LHCN-M2 (cell line): ENCODE results near the gene DNAH10. TPM values are rescaled to one million over a fixed set of nuclear protein-coding genes. Genes with fewer than 3 reads are reported as not detected.

Experiments used
- DNase-seq: peaks from one replicate; pipeline ENCODE4 v3.0.0-alpha.2; 2012; ENCODE audit warnings: low read depth
- polyA plus RNA-seq: library from polyadenylated mRNA; unstranded; fragments of >200 nt; gene quantifications from one replicate; pipeline ENCODE4 v1.2.1, GENCODE V29; 2012; ENCODE audit warnings: missing spikeins
- total RNA-seq: library from RNA; depleted of rRNA; stranded (reverse); fragments of >200 nt; gene quantifications from 2 replicates; pipeline ENCODE4 v1.2.3, GENCODE V29; 2014; rRNA removed

The DNAH10 gene, protein sequence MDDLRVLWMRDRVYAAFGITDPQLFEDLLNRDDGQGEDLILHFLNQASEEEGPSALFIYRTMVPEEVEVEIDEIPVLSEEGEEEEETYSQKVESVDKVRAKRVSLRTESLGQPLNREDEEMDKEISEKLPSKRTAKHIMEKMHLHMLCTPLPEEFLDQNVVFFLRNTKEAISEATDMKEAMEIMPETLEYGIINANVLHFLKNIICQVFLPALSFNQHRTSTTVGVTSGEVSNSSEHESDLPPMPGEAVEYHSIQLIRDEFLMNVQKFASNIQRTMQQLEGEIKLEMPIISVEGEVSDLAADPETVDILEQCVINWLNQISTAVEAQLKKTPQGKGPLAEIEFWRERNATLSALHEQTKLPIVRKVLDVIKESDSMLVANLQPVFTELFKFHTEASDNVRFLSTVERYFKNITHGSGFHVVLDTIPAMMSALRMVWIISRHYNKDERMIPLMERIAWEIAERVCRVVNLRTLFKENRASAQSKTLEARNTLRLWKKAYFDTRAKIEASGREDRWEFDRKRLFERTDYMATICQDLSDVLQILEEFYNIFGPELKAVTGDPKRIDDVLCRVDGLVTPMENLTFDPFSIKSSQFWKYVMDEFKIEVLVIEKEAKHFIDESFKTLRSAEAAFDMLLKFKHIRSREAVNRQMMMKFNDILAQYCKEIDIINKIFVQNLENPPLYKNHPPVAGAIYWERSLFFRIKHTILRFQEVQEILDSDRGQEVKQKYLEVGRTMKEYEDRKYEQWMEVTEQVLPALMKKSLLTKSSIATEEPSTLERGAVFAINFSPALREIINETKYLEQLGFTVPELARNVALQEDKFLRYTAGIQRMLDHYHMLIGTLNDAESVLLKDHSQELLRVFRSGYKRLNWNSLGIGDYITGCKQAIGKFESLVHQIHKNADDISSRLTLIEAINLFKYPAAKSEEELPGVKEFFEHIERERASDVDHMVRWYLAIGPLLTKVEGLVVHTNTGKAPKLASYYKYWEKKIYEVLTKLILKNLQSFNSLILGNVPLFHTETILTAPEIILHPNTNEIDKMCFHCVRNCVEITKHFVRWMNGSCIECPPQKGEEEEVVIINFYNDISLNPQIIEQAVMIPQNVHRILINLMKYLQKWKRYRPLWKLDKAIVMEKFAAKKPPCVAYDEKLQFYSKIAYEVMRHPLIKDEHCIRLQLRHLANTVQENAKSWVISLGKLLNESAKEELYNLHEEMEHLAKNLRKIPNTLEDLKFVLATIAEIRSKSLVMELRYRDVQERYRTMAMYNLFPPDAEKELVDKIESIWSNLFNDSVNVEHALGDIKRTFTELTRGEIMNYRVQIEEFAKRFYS (N-terminal part only)
- total RNA-seq, result under 0.01 TPM in 1 of 2 replicates, not detected in the other
- 0.09 TPM for polyA plus RNA-seq

DNA sequence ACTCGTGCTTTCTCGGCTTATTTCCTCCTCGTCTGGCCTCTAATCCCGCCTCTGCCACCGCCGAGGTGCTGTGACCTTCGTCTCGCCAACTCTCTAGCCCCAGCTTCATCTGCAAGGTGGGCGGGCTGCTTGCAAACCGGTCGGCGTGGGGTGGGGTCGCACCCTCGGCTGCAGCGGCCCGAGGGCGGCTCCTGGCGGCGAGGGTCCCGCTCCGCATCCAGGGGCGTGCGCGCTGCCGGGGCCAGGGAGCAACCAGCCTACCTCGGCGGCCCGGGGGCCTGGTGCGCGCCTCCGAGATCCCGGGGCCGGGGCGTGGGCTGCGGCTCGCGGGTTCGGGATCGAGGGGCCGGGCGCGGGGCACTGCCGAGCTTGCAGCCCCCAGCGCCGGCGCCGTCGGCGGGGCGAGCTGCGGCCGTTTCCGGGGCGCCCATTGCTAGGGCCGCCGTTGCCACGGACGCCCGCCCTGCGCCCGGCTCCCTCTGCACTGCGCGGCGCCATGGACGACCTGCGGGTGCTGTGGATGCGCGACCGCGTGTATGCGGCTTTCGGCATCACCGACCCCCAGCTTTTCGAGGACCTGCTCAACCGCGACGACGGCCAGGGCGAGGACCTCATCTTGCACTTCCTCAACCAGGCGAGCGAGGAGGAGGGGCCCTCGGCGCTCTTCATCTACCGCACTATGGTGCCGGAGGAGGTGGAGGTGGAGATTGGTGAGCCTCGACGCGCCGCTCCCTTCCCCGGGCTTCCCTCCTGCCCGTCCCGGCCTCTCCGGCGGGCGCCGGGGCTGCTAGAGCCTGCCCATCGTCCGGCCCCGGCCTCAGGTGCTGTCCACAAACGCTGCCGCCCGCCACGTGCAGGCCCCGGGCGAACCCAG lies at the start of gene DNAH10:
Gene DNAH10, plus strand, starts transcription at position 461 of the 874 bp plus-strand sequence. Its CDS starts 36 bp downstream, at position 497.
- no peak for DNase-seq

DNA sequence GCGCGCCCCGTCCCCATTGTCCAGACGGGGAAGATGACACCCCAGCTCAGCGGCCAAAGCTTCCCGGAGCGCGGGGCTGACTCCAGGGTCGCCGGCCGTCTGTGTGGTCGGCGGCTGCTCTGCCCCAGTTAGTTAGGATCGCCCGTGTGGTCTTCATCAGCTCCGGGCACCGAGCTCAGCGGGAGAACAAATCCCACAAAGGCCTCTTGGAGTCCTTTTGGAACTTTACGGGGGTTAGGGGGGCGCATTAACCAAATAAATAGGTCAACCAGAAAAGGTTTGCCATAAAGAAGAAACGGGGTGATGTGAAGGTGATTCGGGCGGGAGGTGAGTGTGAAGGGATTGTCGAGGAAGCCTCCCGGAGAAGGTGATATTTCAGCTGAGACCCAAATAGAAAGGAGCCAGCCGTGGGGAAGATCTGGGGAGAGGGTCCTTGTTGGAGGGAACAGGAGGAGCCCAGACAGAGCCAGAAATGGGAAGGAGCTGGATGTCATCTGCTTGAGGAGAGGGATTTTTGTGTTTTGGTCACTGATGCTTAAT lies 49.3 kb upstream of the DNAH10 start:
- DNase-seq, result no peak

GRCh38 chr12:123713398-123713797 lies 48.7 kb upstream of the DNAH10 start:
- DNase-seq, result peak; percentile 4

- DNase-seq, result no peak
Observed at GRCh38 chr12:123713823-123714585, 48.1 kb upstream of the DNAH10 start.

GRCh38 chr12:123715195-123715594 lies 46.9 kb upstream of the DNAH10 start:
- no peak for DNase-seq

DNA sequence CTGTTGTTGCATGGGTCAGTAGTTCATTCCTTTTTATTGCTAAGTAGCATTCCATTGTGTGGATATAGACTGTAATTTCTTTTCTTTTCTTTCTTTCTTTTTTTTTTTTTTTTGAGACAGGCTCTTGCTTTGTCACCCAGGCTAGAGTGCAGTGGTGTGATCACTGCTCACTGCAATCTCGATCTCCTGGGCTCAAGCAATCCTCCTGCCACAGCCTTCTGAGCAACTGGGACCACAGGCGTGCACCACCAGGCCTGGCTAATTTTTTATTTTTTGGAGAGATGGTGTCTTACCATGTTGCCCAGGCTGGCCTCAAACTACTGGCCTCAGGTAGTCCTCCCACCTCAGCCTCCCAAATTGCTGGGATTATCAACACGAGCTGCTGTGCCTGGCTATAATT lies 44.8 kb upstream of the DNAH10 start:
- no peak for DNase-seq

DNA sequence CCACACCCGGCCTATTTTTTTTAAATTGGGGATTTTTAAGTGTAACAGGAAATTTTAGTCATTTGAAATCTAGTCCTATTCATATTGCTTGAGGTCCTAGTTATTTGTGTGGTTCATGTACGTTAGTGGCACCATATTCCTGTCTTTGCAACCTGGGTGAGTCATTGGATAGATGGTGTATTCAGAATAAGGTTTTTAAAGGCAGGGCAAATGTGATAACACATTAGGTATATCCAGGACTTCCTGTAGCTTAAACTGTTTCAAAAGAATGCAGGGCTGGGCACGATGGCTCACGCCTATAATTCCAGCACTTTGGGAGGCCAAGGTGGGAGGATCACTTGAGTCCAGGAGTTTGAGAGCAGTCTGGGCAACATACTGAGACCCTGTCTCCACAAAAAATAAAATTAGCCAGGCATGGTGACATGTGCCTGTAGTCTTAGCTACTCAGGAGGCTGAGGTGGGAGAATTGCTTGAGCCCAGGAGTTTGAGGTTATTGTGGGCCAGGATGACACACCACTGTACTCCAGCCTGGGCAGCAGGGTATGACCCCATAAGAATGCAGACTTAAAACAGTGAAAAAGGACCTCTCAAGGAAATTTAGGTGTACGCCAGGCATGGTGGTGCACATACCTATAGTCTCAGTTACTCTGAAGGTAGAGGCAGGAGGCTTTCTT lies 41.8 kb upstream of the DNAH10 start:
- DNase-seq, result no peak

DNA sequence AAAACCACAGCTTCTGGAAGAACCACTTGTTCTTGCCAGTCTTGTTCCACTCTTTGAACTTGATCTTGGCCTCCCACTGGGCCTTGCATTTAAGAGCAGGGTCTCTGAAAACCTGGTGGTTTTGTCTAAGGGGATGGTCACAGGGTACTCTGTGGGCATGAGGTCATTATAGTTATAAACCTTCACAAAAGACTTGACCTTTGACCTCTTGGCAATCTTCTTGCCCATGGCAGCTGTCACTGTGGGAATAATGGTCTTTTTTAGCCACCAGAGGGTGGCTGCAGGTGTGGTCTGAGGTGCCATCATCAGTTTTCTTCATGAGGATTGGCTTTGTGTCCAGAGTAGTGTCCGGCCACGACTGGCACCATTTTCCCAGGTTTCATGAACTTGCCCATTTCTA lies 40.9 kb upstream of the DNAH10 start:
- DNase-seq, result no peak

DNA sequence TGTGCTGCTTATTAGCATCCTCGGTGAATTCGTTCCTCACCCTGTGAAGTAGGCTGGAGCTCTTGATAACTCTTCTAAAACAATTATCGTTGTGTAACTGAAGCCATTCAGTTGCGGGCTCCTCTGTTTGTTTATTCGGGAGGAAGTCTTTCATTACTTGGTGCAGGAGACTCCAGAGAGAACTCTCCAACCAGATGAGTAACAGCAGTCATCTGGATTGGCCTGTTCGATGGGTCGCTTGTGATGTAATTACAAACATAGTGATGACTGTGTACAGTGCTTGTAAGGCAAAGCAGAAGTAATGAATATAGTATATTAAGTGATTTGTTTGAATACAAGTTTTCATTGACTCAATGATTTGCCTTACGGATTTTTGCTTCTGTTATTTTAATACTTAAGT lies 39.1 kb upstream of the DNAH10 start:
- DNase-seq, result no peak

DNA sequence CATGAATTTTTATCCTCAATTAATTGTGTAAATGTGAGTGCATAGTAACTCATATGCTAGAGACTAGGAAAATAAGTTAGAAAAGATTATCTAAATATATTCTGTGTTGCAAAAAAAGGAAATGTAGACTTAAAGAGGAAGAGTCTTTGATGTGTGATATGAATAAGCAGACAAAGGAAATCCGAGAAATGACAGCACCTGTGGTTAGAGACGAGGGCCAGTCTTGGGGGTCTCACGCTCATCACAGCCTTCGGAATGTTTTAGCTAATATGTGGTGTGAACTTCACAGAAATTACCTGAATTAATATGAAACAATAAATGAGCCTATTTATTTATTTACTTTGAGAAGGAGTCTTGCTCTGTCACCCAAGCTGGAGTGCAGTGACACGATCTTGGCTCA lies 38.3 kb upstream of the DNAH10 start:
- no peak for DNase-seq

DNA sequence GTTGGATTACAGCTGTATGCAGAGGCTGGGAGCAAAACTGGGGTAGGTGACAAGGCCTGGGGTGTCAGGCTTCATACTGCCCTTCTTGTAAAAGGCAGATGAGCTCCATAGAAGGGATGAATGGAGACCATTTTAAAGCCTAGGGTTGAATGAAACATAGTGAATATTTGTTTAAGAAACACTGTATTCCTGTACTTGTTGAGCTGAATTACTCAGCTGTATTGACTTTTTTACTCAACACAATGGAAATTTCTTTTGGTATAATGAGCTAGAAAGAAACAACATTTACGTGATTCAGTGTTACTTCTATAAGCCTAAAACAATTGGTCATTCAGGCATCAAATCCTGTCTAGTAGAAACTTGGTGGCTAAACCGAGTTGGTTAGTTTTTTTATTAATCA lies 35.9 kb upstream of the DNAH10 start:
- no peak for DNase-seq

DNA sequence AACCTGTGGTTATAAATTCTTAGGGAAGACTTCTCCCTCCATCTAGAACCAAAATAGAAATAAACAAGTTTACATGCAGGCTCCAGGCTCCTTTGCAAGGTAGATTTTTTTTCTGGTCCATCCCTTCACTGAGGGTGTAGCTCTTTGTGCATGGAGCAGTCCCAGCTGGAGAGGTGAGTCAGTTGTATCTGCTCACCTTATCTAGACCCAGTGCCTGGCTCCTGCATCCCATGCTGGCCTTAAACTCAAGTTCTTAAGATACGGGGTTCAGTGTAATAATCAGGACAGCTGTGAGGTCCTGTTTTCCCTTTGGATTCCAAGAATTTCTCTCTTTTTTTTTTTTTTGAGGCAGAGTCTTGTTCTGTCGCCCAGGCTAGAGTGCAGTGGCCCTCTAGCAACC lies 35.1 kb upstream of the DNAH10 start:
- no peak for DNase-seq

- DNase-seq, result no peak
Observed at GRCh38 chr12:123727878-123728277, 34.2 kb upstream of the DNAH10 start.

DNA sequence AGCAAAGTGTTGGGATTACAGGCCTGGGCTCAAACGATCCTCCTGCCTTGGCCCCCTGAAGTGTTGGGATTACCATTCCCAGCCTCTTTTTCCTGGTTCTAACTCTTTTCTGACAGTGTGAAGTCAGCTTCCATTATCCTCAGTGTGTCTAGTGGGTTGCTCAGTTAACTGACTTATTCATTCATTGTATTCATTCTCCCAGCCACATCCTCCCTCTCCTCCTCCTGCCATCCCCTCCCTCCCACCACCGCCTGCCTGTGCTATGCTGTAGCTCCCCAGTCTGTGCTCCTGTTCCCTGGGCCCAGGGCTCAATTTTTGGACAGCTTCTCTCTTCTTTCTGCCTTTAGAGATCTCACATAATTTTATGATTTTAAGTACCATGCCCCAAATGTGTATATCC lies 30.5 kb upstream of the DNAH10 start:
- DNase-seq, result no peak

DNA sequence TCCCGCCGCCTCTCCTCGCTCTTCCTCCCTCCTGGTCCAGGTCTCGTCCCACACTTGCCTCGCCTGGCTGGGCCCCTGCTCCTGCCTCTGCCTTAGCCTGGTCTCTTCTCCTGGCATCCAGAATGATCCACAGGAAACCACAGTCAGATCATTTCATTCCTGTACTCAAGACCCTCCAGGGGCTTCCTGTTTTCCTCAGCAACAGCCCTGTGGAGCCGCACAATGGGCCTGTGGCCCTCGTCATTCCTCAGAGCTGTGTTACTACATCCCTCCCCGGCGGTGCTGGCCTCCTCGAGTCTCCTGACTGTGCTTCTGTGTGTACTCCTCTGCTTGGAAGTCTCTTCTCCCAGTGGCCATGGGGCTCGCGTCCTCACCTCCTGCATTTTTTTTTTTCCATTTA lies 29.9 kb upstream of the DNAH10 start:
- DNase-seq, result no peak

DNA sequence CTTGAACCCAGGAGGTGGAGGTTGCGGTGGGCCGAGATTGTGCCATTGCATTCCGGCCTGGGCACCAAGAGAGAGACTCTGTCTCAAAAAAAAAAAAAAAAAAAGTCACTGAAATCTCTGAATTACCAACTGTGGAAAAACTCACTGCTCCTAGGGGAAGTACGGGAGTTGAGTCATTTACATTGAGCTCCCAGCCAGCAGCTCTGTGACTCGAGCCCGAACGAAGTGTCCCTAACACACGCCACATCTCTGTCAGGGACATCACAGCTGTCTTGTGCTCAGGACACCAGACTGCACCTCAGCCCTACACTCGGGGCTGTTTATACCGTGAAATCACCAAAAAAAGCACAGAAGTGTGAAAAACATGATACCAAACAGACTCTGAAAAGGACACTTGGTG lies 28.9 kb upstream of the DNAH10 start:
- no peak for DNase-seq

- no peak for DNase-seq
Observed at GRCh38 chr12:123734268-123734667, 27.8 kb upstream of the DNAH10 start.

GRCh38 chr12:123741937-123742572 lies 20.0 kb upstream of the DNAH10 start:
- no peak for DNase-seq

DNA sequence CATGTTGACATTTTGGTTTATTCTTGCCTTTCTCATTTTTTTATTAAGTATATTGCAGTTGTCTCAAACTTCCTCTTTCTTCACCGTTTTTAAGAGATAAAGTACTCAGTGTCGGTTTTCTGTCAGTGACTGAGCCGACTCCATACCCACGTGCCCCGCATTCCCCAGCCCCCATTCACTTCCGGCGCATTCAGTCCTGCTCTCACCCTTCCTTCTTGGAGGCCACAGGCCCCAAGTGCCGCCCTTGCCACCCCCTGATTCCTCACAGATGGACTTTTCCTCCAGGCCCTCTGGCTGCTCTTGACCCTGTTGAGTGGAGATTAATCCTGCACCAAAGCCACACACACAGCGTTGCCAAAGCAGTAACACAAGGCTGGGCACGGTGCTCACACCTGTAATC lies 19.1 kb upstream of the DNAH10 start:
- no peak for DNase-seq
